22Rv1 (cell line): ENCODE data around the gene ERVW-1.

Experiments
- CTCF ChIP-seq: fragments of 450-650 bp; IDR thresholded peaks from 2 replicates; pipeline ENCODE4 v1.5.1; 2017; ENCODE audit warnings: mild to moderate bottlenecking
- ZFX ChIP-seq: fragments of 450-650 bp; IDR thresholded peaks from 2 replicates; pipeline ENCODE4 v1.6.1; 2017; ENCODE audit warnings: antibody characterized with exemption, borderline replicate concordance

- no peak for TF ChIP-seq CTCF
- no peak for TF ChIP-seq ZFX
Observed at GRCh38 chr7:92425311-92425947, 52.3 kb downstream of the ERVW-1 start.
